ENCODE results near the gene CABS1. TPM values are rescaled to one million over a fixed set of nuclear protein-coding genes. Genes with fewer than 3 reads are reported as not detected.

CABS1 gene
- total RNA-seq, 4 donors from 2014 or later: not detected

- Histone ChIP-seq H3K27me3 (no peaks in the 10 kb centered on the region), H3K27ac (no peak overlapping the region), H3K9me3 (no peaks in the 10 kb centered on the region), H3K4me1 (no peaks in the 10 kb centered on the region), H3K36me3 (no peaks in the 10 kb centered on the region), H3K4me3 (no peak overlapping the region)
- ATAC-seq (no peak), DNase-seq (no peak)
- TF ChIP-seq POLR2A (IDR thresholded peaks at IDR 0.05) (no peak), CTCF (IDR thresholded peaks at IDR 0.05 in 4 of 5, conservative IDR thresholded peaks at IDR 0.05 in 1 of 5) (no peak)
- intact Hi-C loops (cut with DNase I; ENCODE audit: low total_unique reads) (no loop called here), in situ Hi-C loops (cut with MboI; ENCODE audit: low sequenced_read_pairs in 4 of 4) (no loop called here)
Observed at GRCh38 chr4:70313736-70314135, 21.0 kb upstream of the CABS1 start.

- Histone ChIP-seq H3K27me3 (no peaks in the 10 kb centered on the region), H3K36me3 (no peaks in the 10 kb centered on the region), H3K27ac (no peak overlapping the region), H3K4me3 (no peak overlapping the region), H3K9me3 (no peaks in the 10 kb centered on the region), H3K4me1 (no peaks in the 10 kb centered on the region)
- no peak for TF ChIP-seq POLR2A (IDR thresholded peaks at IDR 0.05)
- TF ChIP-seq CTCF (IDR thresholded peaks at IDR 0.05 in 4 of 5, conservative IDR thresholded peaks at IDR 0.05 in 1 of 5): no peak
- intact Hi-C loops (cut with DNase I; ENCODE audit: low total_unique reads) (no loop called here), in situ Hi-C loops (cut with MboI; ENCODE audit: low sequenced_read_pairs in 4 of 4) (no loop called here)
- DNase-seq: no peak
- no peak for ATAC-seq
Observed at GRCh38 chr4:70315928-70316327, 18.9 kb upstream of the CABS1 start.

GRCh38 chr4:70326052-70326451, 8.7 kb upstream of the CABS1 start:
- Histone ChIP-seq H3K9me3 (no peaks in the 10 kb centered on the region), H3K27me3 (no peaks in the 10 kb centered on the region), H3K4me1 (no peaks in the 10 kb centered on the region), H3K36me3 (no peaks in the 10 kb centered on the region), H3K27ac (no peak overlapping the region), H3K4me3 (no peak overlapping the region)
- no peak for ATAC-seq
- no peak for DNase-seq
- in situ Hi-C loops (cut with MboI; ENCODE audit: low sequenced_read_pairs in 4 of 4) (no loop called here), intact Hi-C loops (cut with DNase I; ENCODE audit: low total_unique reads) (no loop called here)
- no peak for TF ChIP-seq POLR2A (IDR thresholded peaks at IDR 0.05)
- no peak for TF ChIP-seq CTCF (IDR thresholded peaks at IDR 0.05 in 4 of 5, conservative IDR thresholded peaks at IDR 0.05 in 1 of 5)

- no peak overlapping the region for H3K4me3 ChIP-seq
- no peaks in the 10 kb centered on the region for H3K9me3 ChIP-seq
- no peak overlapping the region for H3K27ac ChIP-seq
- no peak for TF ChIP-seq CTCF (IDR thresholded peaks at IDR 0.05 in 4 of 5, conservative IDR thresholded peaks at IDR 0.05 in 1 of 5)
- TF ChIP-seq POLR2A (IDR thresholded peaks at IDR 0.05): no peak
- in situ Hi-C loops (cut with MboI; ENCODE audit: low sequenced_read_pairs in 4 of 4): no loop called here
- no peak for ATAC-seq
- no peaks in the 10 kb centered on the region for H3K27me3 ChIP-seq
- no peaks in the 10 kb centered on the region for H3K36me3 ChIP-seq
- H3K4me1 ChIP-seq: no peaks in the 10 kb centered on the region
- intact Hi-C loops (cut with DNase I; ENCODE audit: low total_unique reads): no loop called here
- no peak for DNase-seq
Observed at GRCh38 chr4:70336043-70336442, 1.3 kb downstream of the CABS1 start.

- Histone ChIP-seq H3K27me3 (no peaks in the 10 kb centered on the region), H3K9me3 (no peaks in the 10 kb centered on the region), H3K4me1 (no peaks in the 10 kb centered on the region), H3K4me3 (no peak overlapping the region), H3K27ac (no peak overlapping the region), H3K36me3 (no peaks in the 10 kb centered on the region)
- intact Hi-C loops (cut with DNase I; ENCODE audit: low total_unique reads) (no loop called here), in situ Hi-C loops (cut with MboI; ENCODE audit: low sequenced_read_pairs in 4 of 4) (no loop called here)
- no peak for ATAC-seq
- DNase-seq: no peak
- no peak for TF ChIP-seq POLR2A (IDR thresholded peaks at IDR 0.05)
Observed at GRCh38 chr4:70337886-70338420, 3.2 kb downstream of the CABS1 start.

Measured in gastrocnemius medialis (tissue), 4 donors.